ENCODE data around the gene TAF5L. TPM values are rescaled to one million over a fixed set of nuclear protein-coding genes. Genes with fewer than 3 reads are reported as not detected.
"Not testable (repeated sequence)": the region's sequence is repeated elsewhere in the genome, so short reads cannot be mapped to it uniquely, and the experiment has no call there.

Gene TAF5L
- total and polyA plus RNA-seq, 4 donors = 7.7 to 24.3 (median 14.8) TPM

DNA sequence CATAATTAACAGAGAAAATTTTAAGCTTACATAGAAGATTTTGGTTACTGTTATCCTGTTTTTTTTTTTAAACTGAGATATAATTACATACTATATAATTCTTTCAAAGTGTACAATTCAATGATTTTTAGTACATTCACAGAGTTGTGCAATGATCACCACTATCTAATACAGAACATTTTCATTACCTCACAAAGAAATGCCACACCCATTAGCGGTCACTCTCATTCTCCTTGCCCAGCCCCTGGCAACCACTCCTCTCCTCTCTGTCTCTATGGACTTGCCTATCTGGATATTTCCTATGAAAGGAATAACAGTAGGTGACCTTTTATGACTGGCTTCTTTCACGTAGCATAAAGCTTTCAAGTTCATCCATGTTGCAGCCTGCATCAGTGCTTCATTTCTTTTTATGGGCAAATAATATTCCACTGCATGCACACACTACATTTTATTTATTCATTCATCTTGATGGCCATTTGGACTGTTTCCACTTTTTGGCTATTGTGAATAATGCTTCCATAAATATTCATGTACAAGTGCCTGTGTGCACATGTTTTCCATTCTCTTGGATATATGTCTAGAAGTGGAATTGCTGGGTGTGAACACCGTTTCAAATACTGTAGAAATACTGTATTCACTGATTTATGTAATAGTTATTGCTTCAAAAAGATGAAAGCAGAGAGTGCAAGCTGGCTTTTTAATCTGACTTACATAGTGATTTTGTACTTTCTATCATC, 26.5 kb downstream of the TAF5L start:
- no peak for TF ChIP-seq CTCF (IDR thresholded peaks at IDR 0.05; ENCODE audit: control extremely low read depth, extremely low read depth)
- 91% methylated on average over 3 of the region's 3 CpGs for WGBS, 2 donors
- H3K9me3 ChIP-seq (ENCODE audit: control insufficient read depth in 4 of 4, insufficient read depth in 3 of 4, low read length in 3 of 4) = no peaks in the 10 kb centered on the region
- H3K4me3 ChIP-seq = no peak overlapping the region
- ATAC-seq (ENCODE audit: insufficient read depth, low FRiP score) (no peak), DNase-seq (no peak)
- no peak overlapping the region for H3K9ac ChIP-seq (ENCODE audit: insufficient read depth in 1 of 2, low read length in 2 of 2)
- no peaks in the 10 kb centered on the region for H3K27me3 ChIP-seq (ENCODE audit: control insufficient read depth in 3 of 3, insufficient read depth in 3 of 3, low read length in 2 of 3)
- no peak overlapping the region for H3K27ac ChIP-seq (ENCODE audit: low read depth in 1 of 2, low read length in 1 of 2)
- peaks cover 0 to 6% (median 0%) of the 10 kb centered on the region in 5 donors for H3K4me1 ChIP-seq (ENCODE audit: control insufficient read depth in 5 of 5, insufficient read depth in 5 of 5, low read length in 5 of 5)
- peaks cover 18 to 32% (median 20%) of the 10 kb centered on the region in 4 donors for H3K36me3 ChIP-seq (ENCODE audit: control insufficient read depth in 4 of 4, insufficient read depth in 4 of 4, low read length in 4 of 4)

DNA sequence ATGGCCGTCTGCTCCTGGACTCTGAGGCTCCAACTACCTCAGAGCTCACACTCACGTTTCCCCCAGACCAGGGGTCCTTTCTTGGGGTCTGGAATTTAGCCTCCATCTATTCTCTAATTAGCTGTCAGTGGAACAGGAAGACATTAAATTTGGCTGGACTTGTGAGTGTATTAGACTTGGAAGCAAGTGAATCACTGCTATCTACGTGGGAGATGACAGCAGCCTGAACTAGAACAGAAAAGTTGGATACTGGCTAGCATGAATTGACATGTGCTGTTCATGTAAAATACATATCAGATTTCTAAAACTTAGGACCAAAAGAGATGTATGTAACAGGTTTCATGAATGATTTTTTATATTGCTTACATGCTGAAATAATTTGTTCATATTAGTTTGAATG, 28.0 kb downstream of the TAF5L start:
- peaks cover 0 to 6% (median 0%) of the 10 kb centered on the region in 5 donors for H3K4me1 ChIP-seq (ENCODE audit: control insufficient read depth in 5 of 5, insufficient read depth in 5 of 5, low read length in 5 of 5)
- H3K4me3 ChIP-seq = no peak overlapping the region
- H3K9ac ChIP-seq (ENCODE audit: insufficient read depth in 1 of 2, low read length in 2 of 2) = no peak overlapping the region
- peaks cover 19 to 33% (median 27%) of the 10 kb centered on the region in 4 donors for H3K36me3 ChIP-seq (ENCODE audit: control insufficient read depth in 4 of 4, insufficient read depth in 4 of 4, low read length in 4 of 4)
- no peak for TF ChIP-seq CTCF (IDR thresholded peaks at IDR 0.05; ENCODE audit: control extremely low read depth, extremely low read depth)
- peak in 1 of 3 donors; percentile 0 for DNase-seq
- H3K27me3 ChIP-seq (ENCODE audit: control insufficient read depth in 3 of 3, insufficient read depth in 3 of 3, low read length in 2 of 3) = no peaks in the 10 kb centered on the region
- H3K9me3 ChIP-seq (ENCODE audit: control insufficient read depth in 4 of 4, insufficient read depth in 3 of 4, low read length in 3 of 4) = no peaks in the 10 kb centered on the region
- WGBS, 2 donors = 76 to 80% methylated on average over 3 of the region's 3 CpGs
- ATAC-seq (ENCODE audit: insufficient read depth, low FRiP score) = no peak
- H3K27ac ChIP-seq (ENCODE audit: low read depth in 1 of 2, low read length in 1 of 2) = peak overlapping the region; percentile 74 to 92

DNA sequence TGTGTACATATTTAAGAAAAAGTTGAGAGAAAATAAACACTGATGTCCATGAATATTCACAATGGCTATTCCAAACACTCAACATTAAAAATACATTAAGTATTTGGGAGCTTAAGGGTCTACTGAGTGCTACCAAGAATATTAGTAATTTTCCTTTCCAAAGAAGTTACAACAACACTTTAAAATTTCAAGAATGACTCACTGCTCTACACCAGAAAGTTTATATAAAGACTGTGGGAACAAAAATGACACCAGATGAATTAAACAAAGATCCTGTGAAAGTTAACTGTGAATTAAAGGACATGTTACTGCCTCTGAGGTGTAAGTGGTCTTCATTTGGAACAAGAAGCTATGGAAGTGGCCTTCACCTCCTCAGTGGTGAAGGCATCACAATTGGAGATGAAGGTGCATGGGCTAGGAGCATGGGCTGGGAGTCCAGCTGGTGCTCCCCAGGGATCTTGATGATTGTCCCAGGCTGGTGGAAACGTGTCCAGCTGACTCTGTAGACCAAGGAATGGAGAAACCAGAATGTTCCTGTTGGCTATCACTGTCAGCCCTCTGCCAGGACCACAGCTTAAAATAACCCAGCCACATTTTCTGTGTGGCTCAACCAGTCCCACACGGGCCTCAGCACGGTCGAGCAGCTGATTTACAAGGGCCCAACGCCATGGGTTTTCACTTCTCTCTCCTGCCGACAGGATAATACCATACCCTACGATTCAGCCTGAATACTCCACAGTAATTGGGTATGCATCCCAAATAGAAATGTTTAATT, 28.8 kb downstream of the TAF5L start:
- Histone ChIP-seq H3K4me3 (no peak overlapping the region), H3K36me3 (ENCODE audit: control insufficient read depth in 4 of 4, insufficient read depth in 4 of 4, low read length in 4 of 4) (peaks cover 15 to 28% (median 25%) of the 10 kb centered on the region in 4 donors), H3K27ac (ENCODE audit: low read depth in 1 of 2, low read length in 1 of 2) (peak overlapping the region; percentile 81 to 92), H3K4me1 (ENCODE audit: control insufficient read depth in 5 of 5, insufficient read depth in 5 of 5, low read length in 5 of 5) (peaks cover 0 to 6% (median 0%) of the 10 kb centered on the region in 5 donors), H3K27me3 (ENCODE audit: control insufficient read depth in 3 of 3, insufficient read depth in 3 of 3, low read length in 2 of 3) (no peaks in the 10 kb centered on the region), H3K9ac (ENCODE audit: insufficient read depth in 1 of 2, low read length in 2 of 2) (no peak overlapping the region), H3K9me3 (ENCODE audit: control insufficient read depth in 4 of 4, insufficient read depth in 3 of 4, low read length in 3 of 4) (no peaks in the 10 kb centered on the region)
- ATAC-seq (ENCODE audit: insufficient read depth, low FRiP score) (no peak), DNase-seq (peak in 1 of 3 donors; percentile 6)
- no peak for TF ChIP-seq CTCF (IDR thresholded peaks at IDR 0.05; ENCODE audit: control extremely low read depth, extremely low read depth)
- WGBS, 2 donors = 63 to 74% methylated on average over 7 of the region's 7 CpGs

DNA sequence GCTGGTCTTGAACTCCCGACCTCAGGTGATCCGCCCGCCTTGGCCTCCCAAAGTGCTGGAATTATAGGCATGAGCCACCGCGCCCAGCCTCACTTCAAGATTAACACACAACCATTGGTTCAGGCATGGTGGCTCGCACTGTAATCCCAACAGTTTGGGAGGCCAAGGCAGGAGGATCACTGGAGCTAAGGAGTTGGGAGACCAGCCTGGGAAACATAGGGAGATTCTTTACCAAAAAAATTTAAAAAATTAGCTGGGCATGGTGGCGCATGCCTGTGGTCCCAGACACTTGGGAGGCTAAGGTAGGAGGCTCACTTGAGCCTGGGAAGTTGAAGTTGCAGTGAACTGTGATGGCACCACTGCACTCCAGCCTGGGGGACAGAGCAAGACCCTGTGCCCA, 30.0 kb downstream of the TAF5L start:
- Histone ChIP-seq H3K36me3 (ENCODE audit: control insufficient read depth in 4 of 4, insufficient read depth in 4 of 4, low read length in 4 of 4) (peaks cover 8 to 22% (median 20%) of the 10 kb centered on the region in 4 donors), H3K27ac (ENCODE audit: low read depth in 1 of 2, low read length in 1 of 2) (peak overlapping the region in 1 of 2 donors; percentile 27)
- WGBS, 2 donors = 96 to 97% methylated on average over 5 to 7 of the region's 7 CpGs
- not testable (repeated sequence) for DNase-seq; H3K4me3 ChIP-seq; H3K9me3 ChIP-seq (ENCODE audit: control insufficient read depth in 4 of 4, insufficient read depth in 3 of 4, low read length in 3 of 4); H3K4me1 ChIP-seq (ENCODE audit: control insufficient read depth in 5 of 5, insufficient read depth in 5 of 5, low read length in 5 of 5); ATAC-seq (ENCODE audit: insufficient read depth, low FRiP score); H3K27me3 ChIP-seq (ENCODE audit: control insufficient read depth in 3 of 3, insufficient read depth in 3 of 3, low read length in 2 of 3); H3K9ac ChIP-seq (ENCODE audit: insufficient read depth in 1 of 2, low read length in 2 of 2)
